Measurements from ENCODE around the gene GPALPP1.

GRCh38 chr13:44951184-44951583 lies 38.2 kb upstream of the GPALPP1 start:
- TF ChIP-seq, protein P1, sequence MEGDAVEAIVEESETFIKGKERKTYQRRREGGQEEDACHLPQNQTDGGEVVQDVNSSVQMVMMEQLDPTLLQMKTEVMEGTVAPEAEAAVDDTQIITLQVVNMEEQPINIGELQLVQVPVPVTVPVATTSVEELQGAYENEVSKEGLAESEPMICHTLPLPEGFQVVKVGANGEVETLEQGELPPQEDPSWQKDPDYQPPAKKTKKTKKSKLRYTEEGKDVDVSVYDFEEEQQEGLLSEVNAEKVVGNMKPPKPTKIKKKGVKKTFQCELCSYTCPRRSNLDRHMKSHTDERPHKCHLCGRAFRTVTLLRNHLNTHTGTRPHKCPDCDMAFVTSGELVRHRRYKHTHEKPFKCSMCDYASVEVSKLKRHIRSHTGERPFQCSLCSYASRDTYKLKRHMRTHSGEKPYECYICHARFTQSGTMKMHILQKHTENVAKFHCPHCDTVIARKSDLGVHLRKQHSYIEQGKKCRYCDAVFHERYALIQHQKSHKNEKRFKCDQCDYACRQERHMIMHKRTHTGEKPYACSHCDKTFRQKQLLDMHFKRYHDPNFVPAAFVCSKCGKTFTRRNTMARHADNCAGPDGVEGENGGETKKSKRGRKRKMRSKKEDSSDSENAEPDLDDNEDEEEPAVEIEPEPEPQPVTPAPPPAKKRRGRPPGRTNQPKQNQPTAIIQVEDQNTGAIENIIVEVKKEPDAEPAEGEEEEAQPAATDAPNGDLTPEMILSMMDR (IDR thresholded peaks at IDR 0.05): no peak
- TF ChIP-seq EP300 (IDR thresholded peaks at IDR 0.05): no peak
